ENCODE results near the gene DNAJA4. TPM values are rescaled to one million over a fixed set of nuclear protein-coding genes. Genes with fewer than 3 reads are reported as not detected.

DNAJA4 gene
- total and polyA plus RNA-seq, 9 of the 15 experiments (the other 6 are each of a cell fraction or from before 2014, with no cell fraction given) = 0.11 to 1.0 (median 0.16) TPM; not detected in 4

GRCh38 chr15:78301828-78302227 is 37.5 kb downstream of the DNAJA4 start:
- H2AFZ ChIP-seq (ENCODE audit: low read depth, low read length) = peak overlapping the region; percentile 79
- H4K20me1 ChIP-seq (replicated peaks; ENCODE audit: control insufficient read depth, insufficient read depth, low read length) = no peaks in the 10 kb centered on the region
- peak overlapping the region; percentile 38 for H3K27ac ChIP-seq (ENCODE audit: extremely low read depth, low read depth, low read length)
- TF ChIP-seq MNT (conservative IDR thresholded peaks at IDR 0.05) (0 out of 4 replicates have a peak, but pooled peaks of 1 of the 2 experiments have one; percentile 8), DDX20 (tag; IDR thresholded peaks at IDR 0.05; ENCODE audit: low read depth) (no peak), ARID3A (IDR thresholded peaks at IDR 0.05; ENCODE audit: borderline replicate concordance, low read depth, low read length) (0 out of 2 replicates have a peak, but pooled peaks have one; percentile 11)
- H3K79me2 ChIP-seq (ENCODE audit: control insufficient read depth, insufficient read depth, low read length) = peaks cover 30% of the 10 kb centered on the region
- H3K9me1 ChIP-seq (ENCODE audit: control insufficient read depth, insufficient read depth, low read length) = no peaks in the 10 kb centered on the region
- no peaks in the 10 kb centered on the region for H3K27me3 ChIP-seq (ENCODE audit: control insufficient read depth in 2 of 2, insufficient read depth in 2 of 2, low read length in 2 of 2)
- in situ Hi-C loops (cut with MboI) = no loop called here
- H3K9ac ChIP-seq (ENCODE audit: insufficient read depth in 1 of 2, low read depth in 2 of 2, low read length in 2 of 2) = peak overlapping the region in 1 of 2 experiments; percentile 71; a peak in 2 of 4 replicates
- POLR2A ChIA-PET = interaction anchor here (0.9 to 1.2 kb wide), 4 partner anchors 9 to 30 kb away, joined by 3 to 5 read pairs (median 4); no protein-coding TSS in a partner anchor
- no peak for ATAC-seq
- WGBS (ENCODE audit: insufficient coverage, low coverage, missing lambda C conversion rate) = 15% methylated on average over 3 of the region's 3 CpGs
- H3K4me2 ChIP-seq (ENCODE audit: insufficient read depth, low read length) = peak overlapping the region; percentile 30; the same call in 1 of the 2 replicates
- H3K4me1 ChIP-seq (replicated peaks in 1 of 2; ENCODE audit: control insufficient read depth in 2 of 2, insufficient read depth in 2 of 2, low read length in 2 of 2) = peaks cover 34 to 44% of the 10 kb centered on the region in 2 experiments
- no peak for FAIRE-seq
- intact Hi-C loops (cut with micrococcal nuclease) = no loop called here
- H3K36me3 ChIP-seq (ENCODE audit: control insufficient read depth, insufficient read depth, low read length) = peaks cover 10% of the 10 kb centered on the region; the same call in 1 of the 3 replicates
- DNase-seq (ENCODE audit: extremely low read depth in 1 of 4, low spot score in 3 of 4) = no peak
- CTCF ChIA-PET (ENCODE audit: low intra/inter-chr PET ratio) = no interaction called here
- H3K4me3 ChIP-seq = no peak overlapping the region
- BruUV-seq (replicated peaks) = no TSS peak
- H3K9me3 ChIP-seq (replicated peaks; ENCODE audit: control insufficient read depth, insufficient read depth, low read depth, low read length) = no peaks in the 10 kb centered on the region

Measured in K562 (cell line).